NCI-H2196 treated with DMSO at 0.1 percent for 48 hours (cell line): Measurements from ENCODE around the gene PDILT.

Experiments used
- DNase-seq: peaks from one replicate; lab custom pipeline; 2025; ENCODE audit not compliant: unreplicated experiment; lab: John Stamatoyannopoulos, UW

PDILT gene

DNA sequence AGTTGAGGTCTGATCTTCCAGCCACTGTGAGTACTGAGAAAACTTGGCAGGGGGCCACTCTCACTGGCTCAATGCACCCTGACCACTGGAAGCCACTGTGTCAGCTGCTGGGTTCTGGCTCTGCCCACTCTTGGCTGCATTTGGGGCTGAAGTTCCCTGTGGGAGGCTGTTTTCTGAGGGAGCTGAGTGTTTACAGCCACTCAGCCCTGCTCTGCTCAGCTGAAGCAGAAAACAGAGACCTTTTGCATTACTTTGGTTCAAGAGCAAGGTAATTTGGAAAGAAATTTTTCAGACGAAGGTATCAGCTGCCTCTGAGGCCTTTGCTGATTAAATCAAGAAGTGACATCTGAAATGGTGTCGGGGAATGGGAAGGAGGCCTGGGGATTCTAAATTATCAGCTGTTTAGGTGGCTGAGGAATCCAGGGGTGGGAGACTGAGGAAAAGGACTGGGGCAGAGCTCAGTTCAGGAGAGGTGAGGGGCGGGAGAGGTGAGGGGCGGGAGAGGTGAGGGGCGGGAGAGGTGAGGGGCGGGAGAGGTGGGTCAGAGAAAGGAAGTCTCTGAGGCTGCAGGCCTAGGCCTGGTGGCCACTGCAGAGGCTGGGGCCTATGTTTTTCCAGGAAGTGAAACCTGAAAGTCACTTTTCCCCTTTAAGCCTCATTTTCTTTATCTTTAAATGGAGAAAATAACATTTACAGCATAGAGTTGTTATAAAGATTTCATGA, 5.0 kb upstream of the PDILT start, which contains the start of gene ACSM5:
Gene ACSM5 (plus strand): TSS at position 137 of the 723 bp plus-strand sequence. CDS start 1,951 bp downstream, outside the sequence.
- peak; percentile 12 for DNase-seq

DNA sequence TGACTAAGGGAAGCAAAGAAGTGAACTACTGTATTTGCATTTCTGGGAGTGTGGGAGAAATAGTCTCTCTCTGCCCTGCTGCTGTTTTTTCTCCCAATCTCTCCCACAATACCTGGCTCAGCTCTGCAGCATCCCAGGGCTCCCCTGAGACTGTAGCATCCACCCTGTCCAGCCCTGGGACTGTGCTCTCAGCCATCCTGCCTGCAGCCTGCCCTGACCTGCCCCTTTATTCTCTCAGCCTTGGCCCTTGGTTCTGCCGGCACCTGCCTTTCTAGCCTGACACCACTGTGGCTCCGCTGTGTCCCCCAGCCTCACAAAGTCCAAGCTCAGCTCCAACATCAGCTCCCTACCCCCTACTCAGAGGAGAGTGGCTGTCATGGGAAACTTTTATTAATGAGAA, 1.9 kb downstream of the PDILT start:
- no peak for DNase-seq

DNA sequence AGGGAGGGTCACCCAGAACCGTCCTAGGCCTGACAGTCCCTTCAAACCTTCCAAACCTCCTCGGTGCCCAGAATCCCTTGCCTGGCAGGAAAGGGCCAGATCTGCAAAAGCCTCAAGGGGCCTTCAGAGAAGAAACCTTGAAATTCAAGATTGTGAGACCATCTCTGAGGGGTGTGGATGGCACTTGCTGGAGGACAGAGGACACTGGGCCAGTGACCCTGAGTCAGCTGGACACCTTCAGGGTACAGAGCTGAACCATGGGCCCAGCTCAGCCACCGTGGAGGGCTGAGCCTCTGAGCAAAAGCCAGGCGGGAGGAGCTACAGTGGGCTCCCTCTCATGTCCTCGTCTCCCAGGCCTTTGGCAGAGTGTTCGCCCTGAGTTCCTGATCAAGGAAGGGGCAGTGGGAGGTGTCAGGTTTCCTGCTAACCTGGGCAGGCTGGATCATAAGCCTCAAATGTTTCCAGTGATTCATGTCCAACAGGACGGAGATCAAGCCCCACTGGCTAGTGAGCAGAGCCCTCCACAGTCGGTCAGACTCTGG, 3.0 kb downstream of the PDILT start:
- no peak for DNase-seq

DNA sequence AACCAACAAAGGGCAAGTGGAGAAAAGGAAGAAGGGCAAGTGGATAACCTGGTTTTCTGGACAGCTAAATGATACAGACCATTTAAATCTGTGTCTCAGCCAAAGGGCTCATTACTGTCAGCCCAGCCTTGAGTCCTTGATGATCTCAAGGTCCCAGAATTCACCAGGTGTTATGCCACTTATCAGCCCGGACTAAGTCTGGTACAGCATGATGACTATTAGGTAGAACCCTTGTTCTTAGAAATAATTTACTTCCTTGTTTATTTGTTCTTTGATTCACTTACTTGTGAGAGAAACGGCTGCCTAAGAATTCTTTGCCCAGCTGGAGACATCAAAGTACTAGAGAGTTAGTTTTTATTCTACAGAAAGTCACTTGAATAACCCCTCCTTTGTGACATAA, 3.5 kb downstream of the PDILT start:
- no peak for DNase-seq

DNA sequence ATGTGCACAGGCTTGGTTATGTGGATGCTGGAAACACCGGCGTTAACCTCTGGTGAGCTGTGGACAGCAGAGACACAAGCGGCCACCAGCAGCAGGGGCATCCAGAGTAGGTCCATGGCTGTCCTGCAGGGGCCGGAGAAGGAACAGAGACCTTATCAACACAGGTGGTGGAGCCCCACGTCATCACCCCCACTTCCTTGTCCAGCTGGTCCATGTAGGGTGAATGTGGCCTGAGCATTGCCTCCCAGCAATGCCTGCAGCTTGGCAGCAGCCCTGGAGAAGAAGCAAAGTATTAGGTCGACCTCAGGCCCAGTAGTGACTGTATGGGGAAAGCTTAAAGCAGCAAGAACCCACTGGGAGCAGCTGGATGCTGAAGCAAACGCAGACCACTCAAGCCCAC, 5.4 kb downstream of the PDILT start:
- no peak for DNase-seq

DNA sequence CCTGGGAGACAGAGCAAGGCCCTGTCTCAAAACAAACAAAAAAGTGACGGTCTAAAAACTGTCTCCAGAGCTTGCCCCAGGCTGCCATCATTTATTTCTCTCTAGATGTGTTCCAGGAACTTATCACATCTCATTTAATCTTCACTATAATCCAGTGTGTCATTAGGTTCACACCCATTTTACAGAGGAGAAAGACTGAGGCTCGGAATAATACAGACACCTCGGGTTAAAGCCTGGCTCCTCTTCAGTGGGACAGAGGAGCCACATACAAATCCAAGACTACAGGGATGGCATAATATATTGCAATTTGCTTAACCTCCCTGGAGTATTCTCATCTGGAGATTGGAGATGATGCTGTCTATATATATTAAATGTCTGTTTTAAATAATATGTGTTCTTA, 5.9 kb downstream of the PDILT start:
- no peak for DNase-seq

DNA sequence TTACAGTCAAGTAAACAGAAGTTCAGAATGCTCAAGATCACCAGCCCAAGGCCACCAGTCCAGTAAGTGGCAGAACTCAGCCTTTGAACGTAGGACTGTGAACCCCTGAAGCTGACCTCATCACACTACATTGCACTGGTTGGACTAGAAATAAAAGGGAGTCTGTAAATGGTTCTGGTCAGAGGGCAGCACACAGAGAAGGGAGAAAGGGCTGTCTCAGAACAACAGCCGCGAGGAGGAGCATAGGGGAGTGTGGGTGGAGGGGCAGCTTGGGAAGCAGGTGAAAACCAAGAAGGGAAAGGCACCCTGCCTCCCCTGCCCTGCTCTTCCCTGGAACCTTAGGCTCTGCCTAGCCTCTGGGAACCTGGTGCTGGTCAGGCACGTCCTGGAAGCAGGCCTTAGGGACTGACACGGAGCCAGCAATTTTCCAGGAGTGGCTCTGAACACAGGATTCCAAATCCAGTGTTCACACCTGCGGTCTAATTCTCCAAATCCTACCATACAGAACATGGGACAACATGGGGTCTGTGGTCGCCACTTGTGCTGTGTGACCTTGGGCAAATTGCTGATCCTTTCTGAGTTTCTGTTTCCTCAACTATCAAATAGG, 7.0 kb downstream of the PDILT start:
- DNase-seq, result no peak

DNA sequence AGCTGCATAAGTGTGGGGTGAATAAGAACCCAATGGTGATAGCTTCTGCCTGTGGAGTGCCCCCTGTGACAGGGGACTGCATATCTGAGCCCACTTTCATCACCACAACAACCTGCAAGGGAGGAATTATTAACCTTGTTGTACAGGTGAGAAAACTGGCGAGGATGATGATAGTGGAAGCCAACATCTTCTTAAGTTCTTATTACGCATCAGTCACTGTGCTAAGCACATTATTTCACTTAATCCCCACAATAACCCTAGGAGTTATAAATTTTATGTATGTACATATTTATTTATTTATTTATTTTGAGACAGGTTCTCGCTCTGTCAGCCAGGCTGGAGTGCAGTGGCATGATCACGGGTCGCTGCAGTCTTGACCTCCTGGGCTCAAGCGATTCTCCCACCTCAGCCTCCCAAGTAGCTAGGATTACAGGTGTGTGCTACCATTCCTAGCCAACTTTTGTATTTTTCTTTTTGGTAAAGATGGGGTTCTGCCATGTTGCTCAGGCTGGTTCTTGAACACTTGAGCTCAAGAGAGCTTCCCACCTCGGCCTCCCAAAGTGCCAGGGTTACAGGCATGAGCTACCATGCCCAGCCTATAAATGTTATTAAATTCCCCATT, 7.6 kb downstream of the PDILT start:
- no peak for DNase-seq

DNA sequence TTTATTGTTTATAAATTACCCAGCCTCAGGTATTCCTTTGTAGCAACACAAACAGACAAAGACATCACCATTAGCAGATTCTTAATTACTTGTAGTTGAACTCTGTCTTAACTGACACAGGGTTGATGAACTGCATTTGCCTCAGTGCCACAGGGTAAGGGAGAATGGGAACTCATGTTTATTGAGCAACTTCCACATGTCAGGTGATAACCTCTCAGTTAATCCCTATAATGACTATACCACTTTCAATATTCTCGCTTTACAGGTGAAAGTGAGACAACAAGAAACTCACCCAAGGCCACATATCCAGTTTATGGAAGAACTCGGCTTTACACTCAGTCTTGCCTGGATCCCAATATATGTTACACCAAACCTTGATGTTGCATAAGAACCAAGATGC, 8.6 kb downstream of the PDILT start:
- no peak for DNase-seq

DNA sequence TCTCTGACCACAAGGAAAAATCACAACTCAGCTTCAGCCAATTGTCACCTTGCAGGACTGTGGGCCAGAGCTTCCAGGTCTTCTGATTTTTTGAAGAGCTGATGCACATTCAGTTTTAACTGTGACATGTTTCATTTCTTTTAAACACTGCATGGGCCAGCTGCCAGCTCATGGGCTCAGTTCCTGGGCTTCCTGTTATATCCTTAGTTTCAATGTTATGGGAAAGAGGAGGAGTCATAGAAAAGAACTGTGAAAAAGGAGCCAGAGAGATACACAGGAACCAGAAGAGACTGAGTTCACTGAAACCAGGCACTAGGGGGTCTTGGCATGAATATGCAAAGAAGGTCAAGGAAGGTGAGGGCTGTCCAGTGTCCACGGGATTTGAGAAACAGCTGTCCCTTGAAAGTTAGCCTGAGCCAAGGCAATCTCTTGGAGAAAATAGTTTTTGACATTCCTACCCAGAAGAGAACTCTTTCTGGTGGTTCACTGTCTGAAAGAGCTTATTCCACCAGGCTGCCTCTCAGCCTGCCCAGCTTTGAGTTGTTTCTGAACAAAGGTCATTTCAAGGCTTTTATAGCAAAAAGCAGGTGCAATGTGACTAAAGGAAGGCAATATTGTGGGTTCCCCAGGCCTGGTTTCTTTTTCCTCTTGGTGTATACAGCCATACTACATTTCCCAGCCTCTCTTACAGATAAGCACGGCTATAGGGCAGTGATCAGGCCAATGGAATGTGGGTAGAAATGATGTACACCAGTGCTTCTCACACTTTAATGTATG, 10.5 kb downstream of the PDILT start:
- no peak for DNase-seq

DNA sequence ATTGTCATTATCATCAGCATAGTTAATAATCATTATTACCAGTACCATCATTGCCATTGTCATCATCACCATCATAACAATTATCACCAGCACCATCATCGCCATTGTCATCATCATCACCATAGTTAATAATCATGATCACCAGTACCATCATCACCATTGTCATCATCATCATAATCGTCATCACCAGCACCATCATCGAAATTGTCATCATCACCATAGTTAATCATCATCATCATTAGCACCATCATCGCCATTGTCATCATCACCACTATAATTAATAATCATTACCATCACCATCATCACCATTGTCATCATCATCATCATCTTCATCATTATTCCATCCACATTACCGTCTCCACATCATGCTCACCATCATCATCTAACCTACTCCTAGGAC, 13.5 kb downstream of the PDILT start:
- DNase-seq, result no peak

DNA sequence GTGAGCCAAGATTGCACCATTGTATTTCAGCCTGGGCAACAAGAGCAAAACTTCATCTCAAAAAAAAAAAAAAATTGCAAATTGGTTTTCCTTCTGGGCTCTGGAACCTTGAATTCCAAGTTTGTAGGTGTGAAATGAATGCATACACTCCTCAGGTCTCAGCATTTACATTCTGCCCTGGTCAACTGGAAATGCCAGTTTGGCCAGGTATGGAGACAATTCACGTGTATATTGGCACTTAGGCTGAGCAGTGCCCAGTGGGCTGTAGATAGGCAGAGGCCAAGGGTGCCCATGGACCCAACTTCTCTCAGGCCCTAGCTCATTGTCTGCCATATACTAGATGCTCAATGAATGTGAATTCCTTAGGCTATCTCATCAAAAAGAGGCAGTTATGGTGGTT, 15.7 kb downstream of the PDILT start:
- no peak for DNase-seq

DNA sequence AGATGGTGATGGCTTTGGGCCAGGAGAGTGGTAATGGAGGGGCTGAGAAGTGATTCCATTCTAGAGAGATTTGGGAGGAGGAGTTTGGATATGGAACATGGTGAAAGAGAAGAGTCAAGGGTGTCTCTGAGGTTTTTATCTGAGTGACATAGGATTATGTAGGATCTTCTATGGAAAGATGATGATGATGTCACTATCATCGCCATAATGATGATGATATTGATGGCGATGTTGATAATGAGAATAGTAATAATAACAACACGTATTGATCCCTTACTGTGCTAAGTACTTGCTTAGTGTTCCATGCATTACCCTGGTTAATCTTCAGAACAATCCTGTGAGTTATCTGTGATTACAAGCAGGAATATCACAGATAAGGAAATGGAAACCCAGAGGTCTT, 16.6 kb downstream of the PDILT start:
- no peak for DNase-seq

DNA sequence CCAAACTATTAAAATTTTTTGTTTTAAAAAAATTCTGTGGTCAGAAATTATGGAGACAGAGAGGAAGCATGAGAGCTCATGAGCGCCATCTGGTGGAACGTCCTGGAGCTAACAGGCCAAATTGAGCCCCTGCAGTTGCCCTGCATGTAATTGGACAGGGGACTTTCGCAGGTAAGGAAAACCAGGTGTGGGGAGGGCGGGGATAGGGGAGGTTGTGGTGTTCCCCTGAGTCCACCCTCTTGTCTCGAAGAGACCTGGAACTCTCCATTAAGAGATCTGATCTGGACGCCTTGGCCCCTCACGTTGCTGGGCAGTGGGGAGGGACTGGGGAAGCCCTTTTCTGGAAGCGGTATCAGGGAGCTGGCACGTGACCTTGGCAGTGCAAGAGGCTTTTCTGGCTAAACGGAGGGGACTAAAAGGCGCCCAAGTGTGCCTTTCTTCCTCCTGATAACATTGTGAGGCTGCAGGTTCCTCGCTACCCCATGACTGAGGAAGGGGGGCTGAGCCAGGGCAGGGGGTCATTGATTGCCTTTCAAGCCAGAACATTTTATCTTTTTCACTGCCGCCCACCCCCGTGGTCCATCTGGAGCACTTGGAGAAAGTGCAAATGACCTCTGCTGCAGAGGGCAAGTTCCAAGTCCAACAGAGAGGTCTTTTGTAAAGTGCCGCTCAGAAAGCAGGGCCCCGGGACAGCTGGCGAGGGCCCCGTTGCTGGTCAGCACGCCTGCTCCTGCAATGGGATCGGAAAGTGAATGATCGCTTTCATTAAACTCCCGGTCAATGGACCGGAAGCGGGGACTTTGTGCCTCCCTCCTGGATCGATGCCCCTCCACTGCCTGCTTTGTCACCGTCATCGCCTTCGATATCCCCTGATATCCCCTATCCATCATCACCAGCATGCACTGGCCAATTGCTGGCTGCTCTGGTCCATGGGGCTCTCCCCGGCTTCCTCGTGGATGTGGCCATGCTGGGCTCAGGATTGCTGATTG, 18.4 kb downstream of the PDILT start:
- DNase-seq, result peak; percentile 48

DNA sequence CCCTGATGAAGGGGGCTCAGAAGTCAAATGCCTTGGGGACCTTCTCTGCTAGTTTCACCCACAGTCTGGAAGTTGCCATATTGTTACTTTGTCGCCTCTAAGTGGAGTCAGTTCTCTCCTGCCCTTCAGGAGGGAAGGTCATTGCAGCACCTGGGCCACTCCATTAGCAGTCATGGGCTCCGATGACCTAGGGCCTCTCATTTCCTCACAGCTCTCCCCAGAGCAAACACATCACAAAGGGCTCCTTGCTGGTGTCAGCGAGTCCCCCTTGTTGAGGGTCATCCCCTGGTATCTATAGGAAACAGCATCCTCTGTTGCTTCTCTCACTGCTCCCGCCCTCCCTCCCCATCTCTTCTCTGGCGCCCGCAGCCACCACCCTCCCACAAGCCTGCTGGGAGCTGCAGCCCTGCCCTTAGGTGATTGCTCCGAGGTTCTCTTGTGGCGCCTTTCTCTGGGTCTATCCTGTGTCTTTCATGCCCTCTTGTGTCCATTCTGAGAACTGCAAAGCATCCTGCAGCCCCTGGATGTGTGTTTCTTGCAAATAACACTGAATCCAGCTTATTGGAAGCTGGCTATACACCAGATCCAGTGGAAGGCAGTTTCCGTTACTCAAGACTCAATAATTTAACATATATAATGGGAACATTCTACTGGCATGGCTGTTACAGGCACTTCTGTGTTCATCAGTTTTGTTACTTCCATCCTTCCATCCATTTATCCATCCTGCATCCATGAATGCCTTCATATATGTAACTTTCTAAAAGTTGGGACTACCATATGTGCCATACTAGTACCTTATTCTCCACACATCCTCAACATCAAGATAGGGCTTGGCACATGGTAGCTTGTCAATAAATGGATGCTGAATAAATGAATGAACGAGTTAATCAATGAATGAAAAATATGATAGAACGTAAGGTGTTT, 21.2 kb downstream of the PDILT start:
- DNase-seq, result peak; percentile 84

DNA sequence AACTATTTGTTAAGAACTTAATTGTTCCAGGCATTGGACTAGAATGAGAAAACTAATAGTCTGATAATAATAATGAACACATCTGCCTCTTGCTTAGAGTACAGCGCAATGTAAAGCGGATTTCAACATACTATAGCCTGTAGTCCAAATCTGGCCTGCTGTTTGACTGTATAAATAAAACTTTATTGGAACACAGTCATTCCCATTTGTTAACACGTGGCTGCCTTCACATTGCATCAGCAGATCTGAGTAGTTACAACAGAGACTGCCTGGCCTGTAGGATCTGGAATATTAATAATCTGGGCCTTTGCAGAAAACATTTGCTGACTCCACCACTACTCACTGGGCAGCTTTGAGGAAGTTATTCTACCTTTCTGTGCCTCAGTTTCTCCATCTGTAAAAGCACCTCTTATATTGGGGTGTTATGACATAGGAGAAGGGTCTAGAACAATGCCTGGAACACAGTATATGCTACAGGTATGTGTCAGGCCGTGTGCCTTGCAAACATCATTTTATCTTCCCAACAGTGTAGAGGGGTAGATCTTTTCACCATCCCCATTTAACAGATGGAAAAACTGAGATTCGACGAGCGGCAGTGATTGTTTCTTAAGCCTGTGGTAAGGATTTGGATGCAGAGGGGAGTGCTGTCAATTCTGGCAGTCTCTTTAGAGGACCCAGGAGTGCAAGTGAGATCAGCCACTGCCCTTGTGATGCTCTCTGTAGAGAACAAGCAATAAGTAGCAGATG, 22.2 kb downstream of the PDILT start:
- no peak for DNase-seq

DNA sequence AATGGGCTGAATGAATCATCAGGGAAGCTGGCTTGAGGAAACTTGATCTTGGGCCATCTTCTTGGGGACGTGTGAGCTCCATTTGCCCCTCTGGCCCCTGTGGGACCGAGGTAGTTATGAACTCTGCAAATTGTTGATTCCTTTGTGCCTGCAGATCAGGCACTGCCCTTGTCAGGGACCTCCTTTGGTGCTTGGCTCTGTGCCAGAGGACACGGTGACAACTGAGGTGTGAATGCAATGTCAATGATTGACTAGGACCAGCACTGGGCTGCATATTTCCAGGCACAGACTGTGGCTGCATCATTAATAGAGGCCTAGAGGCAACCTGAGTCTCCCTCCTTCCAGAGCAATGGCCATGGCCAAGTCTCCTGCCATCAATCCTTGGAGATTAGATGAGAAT, 23.8 kb downstream of the PDILT start:
- DNase-seq, result no peak

DNA sequence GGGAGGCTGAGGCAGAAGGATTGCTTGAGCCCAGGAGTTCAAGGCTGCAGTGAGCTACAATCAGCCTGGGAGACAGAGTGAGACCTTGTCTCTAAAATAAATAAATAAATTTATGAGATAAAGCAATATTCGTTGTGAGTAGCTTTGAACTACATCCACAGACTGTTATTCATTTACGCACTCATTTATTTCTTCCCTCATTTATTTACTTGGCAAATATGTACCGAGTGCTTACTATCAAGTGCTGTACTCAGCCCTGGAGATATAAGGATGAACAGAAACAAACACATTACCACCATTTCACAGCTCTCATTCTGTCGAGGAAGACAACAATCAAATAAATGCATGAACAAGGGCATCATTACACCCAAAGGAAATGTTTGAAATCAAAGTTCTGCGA, 27.4 kb downstream of the PDILT start:
- DNase-seq, result no peak
